Dendritic cell treated with granulocyte-macrophage colony-stimulating factor and Interleukin-4, amounts not matched to agents 40 ng/mL and 50 ng/mL, for 4 days (primary cell): ENCODE measurements around the gene ANO4.

Experiments
- H3K27ac Mint-ChIP-seq: one replicate; pipeline ENCODE4 v1.8.0; 2022; ENCODE audit warnings: mild to moderate bottlenecking, mixed read lengths
- H3K27me3 Mint-ChIP-seq: one replicate; pipeline ENCODE4 v1.8.0; 2022; ENCODE audit warnings: mild to moderate bottlenecking, mixed read lengths
- H3K36me3 Mint-ChIP-seq: one replicate; pipeline ENCODE4 v1.8.0; 2022; ENCODE audit warnings: low read depth, mixed read lengths
- H3K4me1 Mint-ChIP-seq: one replicate; pipeline ENCODE4 v1.8.0; 2022; ENCODE audit warnings: low read depth, mixed read lengths
- H3K4me3 Mint-ChIP-seq: one replicate; pipeline ENCODE4 v1.8.0; 2022; ENCODE audit warnings: mild to moderate bottlenecking, moderate library complexity, mixed read lengths
- H3K9me3 Mint-ChIP-seq: one replicate; pipeline ENCODE4 v1.8.0; 2022; ENCODE audit warnings: mixed read lengths
- intact Hi-C: fragments of 100-400 bp; cut with micrococcal nuclease; formaldehyde crosslinking; loops from one replicate; pipeline ENCODE4 v1.15.0; 2022

Gene ANO4

GRCh38 chr12:101010896-101011295, 216.3 kb downstream of the ANO4 start:
- Mint-ChIP-seq H3K9me3 (peaks cover 29% of the 10 kb centered on the region), H3K4me1 (no peaks in the 10 kb centered on the region), H3K36me3 (no peaks in the 10 kb centered on the region), H3K4me3 (no peak overlapping the region), H3K27ac (no peak overlapping the region), H3K27me3 (peaks cover 2% of the 10 kb centered on the region)
- intact Hi-C loops, result no loop called here

GRCh38 chr12:101013993-101014392, 219.4 kb downstream of the ANO4 start:
- Mint-ChIP-seq H3K9me3 (peaks cover 22% of the 10 kb centered on the region), H3K27me3 (no peaks in the 10 kb centered on the region), H3K27ac (no peak overlapping the region), H3K4me3 (no peak overlapping the region), H3K36me3 (no peaks in the 10 kb centered on the region), H3K4me1 (no peaks in the 10 kb centered on the region)
- intact Hi-C loops, result no loop called here

DNA sequence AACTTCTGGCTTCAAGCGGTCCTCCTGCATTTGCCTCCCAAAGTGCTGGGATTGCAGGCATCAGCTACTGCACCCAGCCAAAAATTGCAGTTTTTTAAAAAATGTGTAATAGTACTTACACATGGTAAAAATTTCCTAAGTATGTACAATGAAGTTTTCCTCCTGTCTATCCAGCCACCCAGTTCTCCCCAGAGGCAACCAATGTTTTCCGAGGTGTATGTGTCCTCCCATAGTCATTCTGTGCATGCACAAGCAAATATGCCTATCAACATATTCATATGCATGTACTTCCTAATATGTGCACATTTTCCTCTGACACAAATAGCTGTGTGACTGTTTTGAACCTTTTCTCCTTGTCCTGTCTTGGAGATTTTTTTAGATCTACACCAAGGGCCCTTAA, 220.5 kb downstream of the ANO4 start:
- Mint-ChIP-seq H3K27ac (no peak overlapping the region), H3K4me3 (no peak overlapping the region), H3K36me3 (no peaks in the 10 kb centered on the region), H3K9me3 (peaks cover 12% of the 10 kb centered on the region), H3K4me1 (no peaks in the 10 kb centered on the region), H3K27me3 (peaks cover 2% of the 10 kb centered on the region)
- intact Hi-C loops, result no loop called here

- no peaks in the 10 kb centered on the region for H3K4me1 Mint-ChIP-seq
- intact Hi-C loops, result no loop called here
- H3K9me3 Mint-ChIP-seq, result no peaks in the 10 kb centered on the region
- H3K27me3 Mint-ChIP-seq, result peaks cover 2% of the 10 kb centered on the region
- H3K36me3 Mint-ChIP-seq, result no peaks in the 10 kb centered on the region
- no peak overlapping the region for H3K27ac Mint-ChIP-seq
- H3K4me3 Mint-ChIP-seq, result no peak overlapping the region
Observed at GRCh38 chr12:101018540-101018939, 224.0 kb downstream of the ANO4 start.

DNA sequence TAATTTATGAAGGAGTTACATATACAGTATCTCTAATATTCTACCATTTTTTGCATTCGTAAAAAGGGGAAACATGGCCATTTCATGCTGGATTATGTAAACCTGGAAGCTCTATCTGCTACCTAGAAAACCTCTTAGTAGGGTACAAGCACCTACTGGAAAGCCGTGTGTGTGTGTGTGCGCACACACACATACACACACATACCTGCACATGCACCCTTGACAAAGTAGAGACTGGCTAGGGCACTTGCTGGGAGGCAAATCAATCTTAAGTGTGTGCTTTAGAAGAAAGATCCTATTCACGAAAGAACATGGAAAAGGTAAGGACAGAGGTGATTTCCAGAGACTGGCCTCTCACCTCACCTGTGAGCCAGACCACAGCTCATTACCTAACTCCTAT, 224.6 kb downstream of the ANO4 start:
- Mint-ChIP-seq H3K36me3 (no peaks in the 10 kb centered on the region), H3K27me3 (peaks cover 2% of the 10 kb centered on the region), H3K4me3 (no peak overlapping the region), H3K27ac (no peak overlapping the region), H3K4me1 (no peaks in the 10 kb centered on the region), H3K9me3 (no peaks in the 10 kb centered on the region)
- intact Hi-C loops, result no loop called here

- Mint-ChIP-seq H3K36me3 (no peaks in the 10 kb centered on the region), H3K9me3 (no peaks in the 10 kb centered on the region), H3K4me3 (no peak overlapping the region), H3K4me1 (no peaks in the 10 kb centered on the region), H3K27ac (no peak overlapping the region), H3K27me3 (peaks cover 2% of the 10 kb centered on the region)
- intact Hi-C loops, result no loop called here
Observed at GRCh38 chr12:101019667-101020066, 225.1 kb downstream of the ANO4 start.

GRCh38 chr12:101021442-101021841, 226.9 kb downstream of the ANO4 start:
- intact Hi-C loops, result no loop called here
- Mint-ChIP-seq H3K4me3 (no peak overlapping the region), H3K4me1 (no peaks in the 10 kb centered on the region), H3K27ac (no peak overlapping the region), H3K36me3 (no peaks in the 10 kb centered on the region), H3K27me3 (peaks cover 2% of the 10 kb centered on the region), H3K9me3 (no peaks in the 10 kb centered on the region)

DNA sequence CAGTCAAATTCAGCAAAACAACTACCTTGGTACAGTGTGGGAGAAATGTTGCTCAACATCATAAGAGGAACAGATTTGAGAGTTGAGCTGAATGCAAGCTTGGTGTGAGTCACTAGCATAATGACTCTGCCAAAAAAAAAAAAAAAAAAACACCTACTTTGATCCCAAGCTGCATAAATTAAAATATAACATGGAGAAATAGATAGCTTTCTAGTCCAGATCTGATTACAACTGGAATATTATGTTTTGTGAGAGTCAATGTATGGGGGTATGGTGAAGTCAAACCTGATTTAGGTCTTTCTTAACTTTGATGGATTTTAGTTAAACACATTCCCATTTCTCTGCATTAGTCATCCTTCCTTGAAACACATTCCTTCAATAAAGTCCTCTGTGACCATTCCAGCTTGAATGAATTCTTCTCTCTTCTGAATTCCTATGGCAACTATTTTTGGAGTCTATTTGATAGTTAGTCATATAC, 227.4 kb downstream of the ANO4 start:
- Mint-ChIP-seq H3K27me3 (peaks cover 2% of the 10 kb centered on the region), H3K9me3 (no peaks in the 10 kb centered on the region), H3K27ac (no peak overlapping the region), H3K36me3 (no peaks in the 10 kb centered on the region), H3K4me1 (no peaks in the 10 kb centered on the region), H3K4me3 (no peak overlapping the region)
- intact Hi-C loops, result no loop called here

- no peaks in the 10 kb centered on the region for H3K4me1 Mint-ChIP-seq
- no peaks in the 10 kb centered on the region for H3K36me3 Mint-ChIP-seq
- no peak overlapping the region for H3K4me3 Mint-ChIP-seq
- H3K27me3 Mint-ChIP-seq, result no peaks in the 10 kb centered on the region
- H3K27ac Mint-ChIP-seq, result no peak overlapping the region
- intact Hi-C loops, result no loop called here
- H3K9me3 Mint-ChIP-seq, result peaks cover 48% of the 10 kb centered on the region
Observed at GRCh38 chr12:101027200-101027599, 232.6 kb downstream of the ANO4 start.

- H3K27ac Mint-ChIP-seq, result no peak overlapping the region
- H3K36me3 Mint-ChIP-seq, result no peaks in the 10 kb centered on the region
- no peak overlapping the region for H3K4me3 Mint-ChIP-seq
- no peaks in the 10 kb centered on the region for H3K27me3 Mint-ChIP-seq
- H3K4me1 Mint-ChIP-seq, result no peaks in the 10 kb centered on the region
- peaks cover 50% of the 10 kb centered on the region for H3K9me3 Mint-ChIP-seq
- intact Hi-C loops, result no loop called here
Observed at GRCh38 chr12:101027816-101028215, 233.2 kb downstream of the ANO4 start.

DNA sequence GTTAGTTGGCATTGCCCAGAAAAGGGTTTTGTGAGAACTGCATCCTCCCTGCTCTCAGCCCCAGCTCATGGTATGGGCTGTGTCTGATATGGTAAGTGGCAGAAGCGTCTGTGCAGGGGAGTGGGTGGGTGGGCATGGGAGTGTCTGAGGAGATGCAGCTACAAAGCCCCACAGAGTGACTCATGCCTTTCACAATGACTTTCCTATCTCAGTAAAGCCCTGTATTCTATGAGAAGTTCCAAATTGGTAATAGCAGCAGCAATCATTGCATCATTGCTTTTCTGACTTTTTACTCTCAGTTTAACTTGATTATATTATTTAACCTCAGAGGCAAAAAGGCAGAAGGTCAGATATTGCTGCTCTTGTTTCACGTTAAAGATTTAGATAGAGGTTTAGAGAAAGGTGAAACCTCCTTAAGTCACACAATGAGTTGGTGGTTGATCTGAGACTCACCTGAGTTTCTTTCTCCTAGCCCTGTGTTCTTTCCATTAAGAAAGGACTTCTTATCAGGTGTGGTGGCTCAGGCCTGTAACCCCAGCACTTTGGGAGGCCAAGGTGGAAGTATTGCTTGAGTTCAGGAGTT, 243.8 kb downstream of the ANO4 start:
- Mint-ChIP-seq H3K4me3 (no peak overlapping the region), H3K27me3 (no peaks in the 10 kb centered on the region), H3K4me1 (no peaks in the 10 kb centered on the region), H3K36me3 (no peaks in the 10 kb centered on the region), H3K27ac (no peak overlapping the region), H3K9me3 (no peaks in the 10 kb centered on the region)
- intact Hi-C loops, result no loop called here

- no peaks in the 10 kb centered on the region for H3K4me1 Mint-ChIP-seq
- no peak overlapping the region for H3K27ac Mint-ChIP-seq
- H3K27me3 Mint-ChIP-seq, result no peaks in the 10 kb centered on the region
- H3K4me3 Mint-ChIP-seq, result no peak overlapping the region
- no peaks in the 10 kb centered on the region for H3K9me3 Mint-ChIP-seq
- H3K36me3 Mint-ChIP-seq, result no peaks in the 10 kb centered on the region
- intact Hi-C loops, result no loop called here
Observed at GRCh38 chr12:101039848-101040531, 245.4 kb downstream of the ANO4 start.

- H3K4me1 Mint-ChIP-seq, result no peaks in the 10 kb centered on the region
- intact Hi-C loops, result no loop called here
- no peaks in the 10 kb centered on the region for H3K27me3 Mint-ChIP-seq
- no peak overlapping the region for H3K4me3 Mint-ChIP-seq
- no peak overlapping the region for H3K27ac Mint-ChIP-seq
- H3K36me3 Mint-ChIP-seq, result no peaks in the 10 kb centered on the region
- H3K9me3 Mint-ChIP-seq, result no peaks in the 10 kb centered on the region
Observed at GRCh38 chr12:101040936-101041335, 246.4 kb downstream of the ANO4 start.

DNA sequence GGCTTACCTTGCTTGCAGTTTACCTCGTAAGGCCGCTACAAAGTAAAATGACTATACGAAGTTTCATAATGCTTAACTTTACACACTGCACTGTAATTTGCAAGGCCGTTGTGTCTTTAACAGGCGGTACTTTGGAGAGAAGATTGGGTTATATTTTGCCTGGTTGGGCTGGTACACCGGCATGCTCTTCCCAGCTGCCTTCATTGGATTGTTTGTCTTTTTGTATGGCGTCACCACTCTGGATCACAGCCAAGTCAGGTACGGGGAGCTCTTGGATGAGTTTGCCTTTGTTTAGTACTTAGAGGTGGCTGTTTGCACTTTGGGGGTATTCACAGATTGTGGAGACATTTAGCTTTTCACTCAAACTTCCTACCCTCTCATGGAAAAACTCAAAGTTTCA, 247.6 kb downstream of the ANO4 start:
- intact Hi-C loops, result no loop called here
- no peaks in the 10 kb centered on the region for H3K27me3 Mint-ChIP-seq
- H3K4me1 Mint-ChIP-seq, result no peaks in the 10 kb centered on the region
- no peak overlapping the region for H3K4me3 Mint-ChIP-seq
- no peak overlapping the region for H3K27ac Mint-ChIP-seq
- no peaks in the 10 kb centered on the region for H3K9me3 Mint-ChIP-seq
- no peaks in the 10 kb centered on the region for H3K36me3 Mint-ChIP-seq

DNA sequence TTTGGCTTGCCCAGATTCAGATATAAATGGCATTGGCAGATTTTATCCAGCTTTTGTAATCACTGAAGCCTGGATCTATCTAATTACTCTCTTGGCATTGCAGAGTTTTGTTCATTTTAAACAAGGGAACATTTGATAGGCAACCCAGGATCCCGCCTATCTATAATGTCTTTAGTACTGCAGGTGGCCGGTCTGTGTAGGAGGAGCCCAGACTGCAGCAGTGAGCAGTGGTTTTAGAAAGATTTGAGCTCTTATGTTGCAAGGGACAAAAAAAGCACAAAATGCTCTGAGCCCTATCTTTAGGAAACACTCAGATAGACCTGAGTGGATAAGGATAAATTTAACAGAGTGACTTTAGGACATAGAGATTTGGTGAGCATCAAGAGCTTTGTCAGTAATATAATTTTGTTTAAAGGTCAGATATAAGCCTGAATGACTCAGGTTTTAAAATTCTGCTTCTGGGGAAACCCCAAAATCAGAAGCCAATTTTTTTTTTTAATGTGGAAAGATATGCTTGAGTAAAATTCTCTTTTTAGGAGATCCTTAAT, 250.0 kb downstream of the ANO4 start:
- H3K27me3 Mint-ChIP-seq, result no peaks in the 10 kb centered on the region
- no peaks in the 10 kb centered on the region for H3K4me1 Mint-ChIP-seq
- intact Hi-C loops, result no loop called here
- H3K27ac Mint-ChIP-seq, result no peak overlapping the region
- no peak overlapping the region for H3K4me3 Mint-ChIP-seq
- no peaks in the 10 kb centered on the region for H3K36me3 Mint-ChIP-seq
- H3K9me3 Mint-ChIP-seq, result no peaks in the 10 kb centered on the region
